Psoas muscle (tissue), 8 donors: ENCODE measurements around the gene PDP2. TPM values are rescaled to one million over a fixed set of nuclear protein-coding genes. Genes with fewer than 3 reads are reported as not detected.

ENCODE experiments used
- ATAC-seq, 4 donors: fragments of 200-7000 bp; cut with Tn5 transposase; one replicate each; pipeline ENCODE4 v1.9.1; 2020; ENCODE audit warnings: moderate library complexity in 3 of 4, mild to moderate bottlenecking in 2 of 4
- DNase-seq, 2 donors: peaks; one replicate each; pipeline ENCODE4 v3.0.0-alpha.2; 2020
- H3K27ac ChIP-seq: fragments of 200-600 bp; one replicate; pipeline ENCODE4 v1.8.0; 2022
- H3K27me3 ChIP-seq, 3 donors: fragments of 200-600 bp in 1 of 3; one replicate each; pipeline versions ENCODE4 v1.6.1 to v1.8.0; 2013 to 2022; ENCODE audit warnings: low read length in 2 of 3, mild to moderate bottlenecking in 2 of 3, moderate library complexity in 1 of 3; ENCODE audit not compliant: insufficient read depth in 3 of 3
- H3K36me3 ChIP-seq, 2 donors: fragments of 200-600 bp in 1 of 2; one replicate each; pipeline versions ENCODE4 v1.6.1 to v1.8.0; 2013 to 2022; ENCODE audit warnings: low read depth in 1 of 2, mild to moderate bottlenecking in 1 of 2, moderate library complexity in 1 of 2; ENCODE audit not compliant: insufficient read depth in 1 of 2
- H3K4me1 ChIP-seq: fragments of 200-600 bp; one replicate; pipeline ENCODE4 v1.8.0; 2022
- H3K4me3 ChIP-seq: fragments of 200-600 bp; one replicate; pipeline ENCODE4 v1.8.0; 2022; ENCODE audit warnings: mild to moderate bottlenecking
- H3K9me3 ChIP-seq: fragments of 200-600 bp; one replicate; pipeline ENCODE4 v1.8.0; 2022
- CTCF ChIP-seq: fragments of 200-600 bp; IDR thresholded peaks from one replicate; pipeline ENCODE4 v1.8.0; 2022; ENCODE audit warnings: antibody characterized with exemption
- WGBS, 3 donors: extraction: QIAGEN DNeasy Blood & Tissue Kit; methylation state at CpG; one replicate each; pipeline versions ENCODE4 v1.1.6 to v1.1.7; 2013; 5-methylcytosine and 5-hydroxymethylcytosine counted together
- intact Hi-C, 2 donors: fragments of 100-400 bp; cut with DNase I; formaldehyde crosslinking; loops; one replicate each; pipeline versions ENCODE4 v1.11.0 to v1.14.2; 2022
- polyA plus RNA-seq, 3 donors: library from polyadenylated mRNA; stranded (reverse); fragments of 200-250 nt; gene quantifications; one replicate each; pipeline ENCODE4 v1.2.3, GENCODE V29; 2013
- total RNA-seq, 4 donors: library from RNA; stranded (reverse); fragmentation: NEBNext Ultra II Directional in 2 of 4; extraction: Animal tissue kit (Norgen Biotek cat#: 25700) in 2 of 4; gene quantifications; one replicate each; pipeline versions ENCODE4 v1.2.1 to v1.2.4, GENCODE V29; 2021 to 2023
- donor health status: healthy with polysubstance abuse.
- donor health status: DM: no; HTN: no; CAD: no; lungs with moderate emphysema.
- donor health status: Bipolar disorder and iron deficiency.
- donor health status: healthy.
- donor health status: DM: yes; HTN: yes; CAD: no.
- donor health status: DM: no; HTN: no; CAD: no.
- donor health status: DM: no; HTN: no; CAD: no.
- donor health status: DM: yes; HTN: yes; CAD: no.

Gene PDP2
- total and polyA plus RNA-seq, 7 donors, result 1.0 to 5.2 (median 3.0) TPM

- Histone ChIP-seq H3K4me1 (no peaks in the 10 kb centered on the region), H3K27me3 (peaks cover 0 to 2% (median 0%) of the 10 kb centered on the region in 3 donors), H3K27ac (no peak overlapping the region), H3K36me3 (no peaks in the 10 kb centered on the region), H3K9me3 (no peaks in the 10 kb centered on the region), H3K4me3 (no peak overlapping the region)
- DNase-seq, result peak in 1 of 2 donors; percentile 20
- intact Hi-C loops, result no loop called here
- ATAC-seq, result no peak
- TF ChIP-seq CTCF, result no peak
- 93 to 95% (median 94%) methylated on average over 8 of the region's 8 CpGs for WGBS, 3 donors
These were observed 31.5 kb downstream of the PDP2 start for GRCh38 chr16:66911801-66912200.

DNA sequence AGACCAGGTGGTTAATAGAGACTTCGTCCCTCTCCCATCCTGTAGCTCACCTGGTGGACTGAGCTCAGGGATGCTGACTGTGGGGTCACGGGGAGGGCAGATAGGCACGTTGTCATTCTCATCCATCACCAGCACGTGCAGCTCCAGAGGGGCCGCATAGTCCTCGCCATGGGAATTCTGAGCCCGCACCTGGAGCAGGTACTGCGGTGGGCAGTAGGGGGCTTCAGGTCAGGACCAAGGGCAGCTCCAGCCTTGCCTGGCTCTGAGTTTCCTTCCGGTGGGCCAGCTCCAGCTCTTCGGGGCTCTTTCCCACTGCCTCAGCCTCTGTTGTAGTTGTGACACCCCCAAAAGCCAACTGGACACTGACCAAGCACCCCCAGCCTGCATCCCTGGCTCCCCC lies 32.8 kb downstream of the PDP2 start:
- Histone ChIP-seq H3K27ac (no peak overlapping the region), H3K36me3 (no peaks in the 10 kb centered on the region), H3K4me1 (no peaks in the 10 kb centered on the region), H3K4me3 (no peak overlapping the region), H3K9me3 (no peaks in the 10 kb centered on the region), H3K27me3 (peaks cover 0 to 2% (median 0%) of the 10 kb centered on the region in 3 donors)
- DNase-seq, result peak in 1 of 2 donors; percentile 23
- TF ChIP-seq CTCF, result no peak
- WGBS, 3 donors, result 49 to 51% (median 51%) methylated on average over 9 to 10 of the region's 10 CpGs
- ATAC-seq, result no peak
- intact Hi-C loops, result no loop called here

DNA sequence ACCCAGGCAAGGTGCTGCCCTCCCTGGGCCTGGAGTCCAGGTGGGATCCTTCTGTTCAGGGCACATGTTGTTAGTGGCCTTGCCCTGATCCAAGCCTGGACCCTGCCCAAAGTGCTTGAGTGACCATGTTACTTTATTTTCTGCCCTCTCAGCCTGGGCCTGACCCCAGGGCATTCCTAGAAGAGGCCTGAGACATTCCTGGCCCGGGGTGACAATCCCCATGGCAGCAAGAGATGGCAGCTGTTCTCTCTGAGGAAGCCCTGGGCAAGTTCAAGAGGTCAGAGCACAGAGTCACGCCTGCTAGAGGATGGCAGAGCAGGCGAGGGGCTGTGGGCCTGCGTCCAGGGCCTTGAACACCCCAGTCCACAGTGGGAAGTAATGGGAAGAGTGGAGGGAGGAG lies 33.4 kb downstream of the PDP2 start:
- WGBS, 3 donors, result 36 to 59% (median 57%) methylated on average over 4 of the region's 4 CpGs

DNA sequence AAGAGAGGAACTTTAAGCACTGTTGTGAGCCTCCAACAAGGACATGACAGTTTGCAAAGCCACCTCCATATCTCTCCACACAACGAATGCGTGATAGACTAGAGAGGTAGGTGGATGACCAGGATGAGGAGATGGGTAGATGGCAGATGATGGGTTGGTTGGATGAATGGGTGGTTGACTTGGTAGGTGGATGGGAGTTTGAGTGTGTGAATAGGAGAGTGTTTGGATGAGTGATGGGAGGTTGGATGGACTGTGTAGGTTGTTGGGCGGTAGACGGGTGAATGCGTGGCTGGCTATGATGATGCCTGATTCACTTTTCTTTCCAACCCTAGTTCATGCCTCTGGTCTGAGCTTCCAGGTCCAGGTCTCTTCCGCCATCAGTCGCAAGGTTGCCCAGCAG lies 34.2 kb downstream of the PDP2 start:
- Histone ChIP-seq H3K4me1 (no peaks in the 10 kb centered on the region), H3K36me3 (no peaks in the 10 kb centered on the region), H3K27me3 (peaks cover 0 to 2% (median 0%) of the 10 kb centered on the region in 3 donors), H3K27ac (no peak overlapping the region), H3K4me3 (no peak overlapping the region), H3K9me3 (no peaks in the 10 kb centered on the region)
- WGBS, 3 donors, result 96 to 97% (median 96%) methylated on average over 7 of the region's 7 CpGs
- no peak for DNase-seq
- intact Hi-C loops, result no loop called here
- ATAC-seq, result no peak
- TF ChIP-seq CTCF, result no peak

More for the DNA sequence above, 33.4 kb downstream of the PDP2 start:
- ATAC-seq, result peak in 3 of 4 donors; percentile 58 to 62 (median 61)
- no peak overlapping the region for H3K27ac ChIP-seq
- H3K9me3 ChIP-seq, result no peaks in the 10 kb centered on the region
- H3K4me1 ChIP-seq, result no peaks in the 10 kb centered on the region
- no peak overlapping the region for H3K4me3 ChIP-seq
- intact Hi-C loops, result no loop called here
- no peaks in the 10 kb centered on the region for H3K36me3 ChIP-seq
- DNase-seq, result no peak
- H3K27me3 ChIP-seq, result peaks cover 0 to 2% (median 0%) of the 10 kb centered on the region in 3 donors
- no peak for TF ChIP-seq CTCF

GRCh38 chr16:66915041-66915440 lies 34.7 kb downstream of the PDP2 start:
- no peaks in the 10 kb centered on the region for H3K4me1 ChIP-seq
- no peak overlapping the region for H3K4me3 ChIP-seq
- 65 to 73% (median 69%) methylated on average over 7 of the region's 7 CpGs for WGBS, 3 donors
- H3K27me3 ChIP-seq, result peaks cover 0 to 2% (median 0%) of the 10 kb centered on the region in 3 donors
- ATAC-seq, result no peak
- TF ChIP-seq CTCF, result no peak
- DNase-seq, result no peak
- no peaks in the 10 kb centered on the region for H3K9me3 ChIP-seq
- H3K36me3 ChIP-seq, result no peaks in the 10 kb centered on the region
- no peak overlapping the region for H3K27ac ChIP-seq
- intact Hi-C loops, result no loop called here
